HEK293 (cell line): ENCODE measurements around the gene KRIT1.

Experiments
- CTCF ChIA-PET: fragments of 350-600 bp; formaldehyde crosslinking; extraction: SDS; loops from one replicate; lab custom pipeline; 2021; ENCODE audit warnings: antibody characterized with exemption; lab: Yijun Ruan, JAX
- POLR2A ChIA-PET: fragments of 300-600 bp; formaldehyde crosslinking; extraction: SDS; loops from one replicate; lab custom pipeline; 2020; ENCODE audit warnings: antibody characterized with exemption, inconsistent platforms; lab: Yijun Ruan, JAX
- H3K27ac ChIP-seq: fragments of 200-500 bp; sonication (Bioruptor generic); 2 replicates; pipeline ENCODE4 v1.5.1; 2014; ENCODE audit warnings: low read depth, low read length, control low read depth, inconsistent platforms; ENCODE audit errors: extremely low read depth
- H3K36me3 ChIP-seq, 2 experiments: fragments of 200-500 bp in 1 of 2; sonication (Bioruptor generic) in 1 of 2; 1 replicate in 1 of 2; 2 replicates in 1 of 2; pipeline ENCODE4 v1.5.1; 2014 to 2017; ENCODE audit warnings: inconsistent platforms in 2 of 2, low read length in 2 of 2; ENCODE audit not compliant: control insufficient read depth in 2 of 2, insufficient read depth in 1 of 2
- H3K4me1 ChIP-seq: fragments of 200-500 bp; sonication (Bioruptor generic); 2 replicates; pipeline ENCODE4 v1.5.1; 2014; ENCODE audit warnings: mild to moderate bottlenecking, low read length, inconsistent platforms; ENCODE audit not compliant: control insufficient read depth, insufficient read depth
- H3K4me3 ChIP-seq: 2 replicates; pipeline ENCODE4 v1.5.1; 2011; ENCODE audit warnings: low read depth, mild to moderate bottlenecking, control low read depth, low read length, moderate library complexity
- H3K9me3 ChIP-seq: fragments of 200-500 bp; sonication (Bioruptor generic); 2 replicates; pipeline ENCODE4 v1.5.1; 2014; ENCODE audit warnings: low read depth, low read length, inconsistent platforms; ENCODE audit not compliant: control insufficient read depth, insufficient read depth
- KLF7 ChIP-seq: fragments of 450-650 bp; formaldehyde crosslinking; IDR thresholded peaks from 2 replicates; pipeline ENCODE4 v1.5.1; 2016; ENCODE audit warnings: missing biosample characterization, missing genetic modification characterization, borderline replicate concordance
- SETDB1 ChIP-seq: IDR thresholded peaks from one replicate; pipeline ENCODE4 v1.6.1; 2017; ENCODE audit warnings: mild to moderate bottlenecking, low read length, moderate library complexity, mixed read lengths; ENCODE audit not compliant: insufficient read length
- ZBTB10 ChIP-seq: fragments of 450-650 bp; formaldehyde crosslinking; IDR thresholded peaks from 2 replicates; pipeline ENCODE4 v1.5.1; 2016; ENCODE audit warnings: missing biosample characterization, missing genetic modification characterization
- ZBTB26 ChIP-seq: fragments of 450-650 bp; formaldehyde crosslinking; optimal IDR thresholded peaks from 2 replicates; pipeline ENCODE3; 2016; ENCODE audit warnings: missing biosample characterization, mild to moderate bottlenecking, missing genetic modification characterization
- ZBTB6 ChIP-seq: fragments of 450-650 bp; formaldehyde crosslinking; IDR thresholded peaks from 2 replicates; pipeline ENCODE4 v1.5.1; 2017; ENCODE audit warnings: missing biosample characterization, missing genetic modification characterization
- ZEB2 ChIP-seq: fragments of 450-650 bp; formaldehyde crosslinking; IDR thresholded peaks from 2 replicates; pipeline ENCODE4 v1.5.1; 2016; ENCODE audit warnings: missing biosample characterization, missing genetic modification characterization
- ZNF146 ChIP-seq: fragments of 450-650 bp; formaldehyde crosslinking; IDR thresholded peaks from 2 replicates; pipeline ENCODE4 v1.5.1; 2016; ENCODE audit warnings: missing biosample characterization, missing genetic modification characterization
- ZNF341 ChIP-seq: fragments of 450-650 bp; formaldehyde crosslinking; IDR thresholded peaks from 2 replicates; pipeline ENCODE4; 2016; ENCODE audit warnings: low read depth, missing biosample characterization, missing genetic modification characterization
- ZNF423 ChIP-seq: fragments of 450-650 bp; formaldehyde crosslinking; IDR thresholded peaks from 2 replicates; pipeline ENCODE4 v1.5.1; 2016; ENCODE audit warnings: missing biosample characterization, missing genetic modification characterization
- ZNF426 ChIP-seq: fragments of 450-650 bp; formaldehyde crosslinking; IDR thresholded peaks from 2 replicates; pipeline ENCODE4 v1.5.1; 2017; ENCODE audit warnings: missing biosample characterization, missing genetic modification characterization, mild to moderate bottlenecking, inconsistent platforms, moderate library complexity
- ZNF530 ChIP-seq: fragments of 450-650 bp; formaldehyde crosslinking; IDR thresholded peaks from 2 replicates; pipeline ENCODE4 v1.5.1; 2016; ENCODE audit warnings: low read depth, missing biosample characterization, missing genetic modification characterization
- ZNF548 ChIP-seq: fragments of 450-650 bp; formaldehyde crosslinking; IDR thresholded peaks from 2 replicates; pipeline ENCODE4 v1.5.1; 2016; ENCODE audit warnings: missing biosample characterization, missing genetic modification characterization
- ZNF596 ChIP-seq: fragments of 450-650 bp; IDR thresholded peaks from 2 replicates; pipeline ENCODE4 v1.5.0; 2018; ENCODE audit warnings: missing biosample characterization, mild to moderate bottlenecking, missing genetic modification characterization, moderate library complexity
- ZNF654 ChIP-seq: fragments of 450-650 bp; formaldehyde crosslinking; IDR thresholded peaks from 2 replicates; pipeline ENCODE4 v1.5.1; 2016; ENCODE audit warnings: low read depth, missing biosample characterization, missing genetic modification characterization
- ZNF692 ChIP-seq: fragments of 450-650 bp; formaldehyde crosslinking; IDR thresholded peaks from 2 replicates; pipeline ENCODE4 v1.5.1; 2016; ENCODE audit warnings: missing biosample characterization, missing genetic modification characterization
- ZNF76 ChIP-seq: fragments of 450-650 bp; formaldehyde crosslinking; IDR thresholded peaks from 2 replicates; pipeline ENCODE4; 2016; ENCODE audit warnings: low read depth, missing biosample characterization, missing genetic modification characterization, borderline replicate concordance
- TF ChIP-seq, protein P1 (sequence below): fragments of 450-650 bp; formaldehyde crosslinking; IDR thresholded peaks from 2 replicates; pipeline ENCODE4 v1.5.1; 2016; ENCODE audit warnings: missing biosample characterization, missing genetic modification characterization
- TF ChIP-seq, protein P2 (sequence below): fragments of 450-650 bp; formaldehyde crosslinking; IDR thresholded peaks from 2 replicates; pipeline ENCODE4 v1.5.1; 2017; ENCODE audit warnings: missing biosample characterization, missing genetic modification characterization
- TF ChIP-seq, protein P3 (sequence below): fragments of 450-650 bp; formaldehyde crosslinking; IDR thresholded peaks from 2 replicates; pipeline ENCODE4 v1.5.1; 2017; ENCODE audit warnings: missing biosample characterization, missing genetic modification characterization

Gene KRIT1

DNA sequence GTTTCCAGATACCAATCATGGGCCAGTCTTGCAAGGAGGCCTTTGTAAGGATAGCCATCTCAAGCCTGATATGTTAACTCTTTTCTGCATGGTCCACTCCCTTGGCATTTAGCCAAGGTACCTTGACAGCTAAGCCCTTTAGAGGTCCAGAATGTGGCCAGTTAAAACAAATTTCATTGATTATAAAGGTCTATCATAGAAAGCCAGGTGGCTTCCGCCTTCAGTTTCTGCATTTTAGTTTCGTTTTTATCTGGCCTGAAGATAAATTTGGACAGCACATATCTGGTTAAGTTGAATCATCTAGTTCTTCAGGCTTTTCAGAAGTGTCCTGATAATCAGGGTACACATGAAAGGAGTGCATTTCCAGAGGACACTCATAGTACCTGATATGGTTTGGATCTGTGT lies 30.7 kb upstream of the KRIT1 start:
- Histone ChIP-seq H3K36me3 (no peaks in the 10 kb centered on the region), H3K9me3 (no peaks in the 10 kb centered on the region), H3K4me1 (no peaks in the 10 kb centered on the region), H3K27ac (no peak overlapping the region), H3K4me3 (no peak overlapping the region)
- TF ChIP-seq, protein P1, sequence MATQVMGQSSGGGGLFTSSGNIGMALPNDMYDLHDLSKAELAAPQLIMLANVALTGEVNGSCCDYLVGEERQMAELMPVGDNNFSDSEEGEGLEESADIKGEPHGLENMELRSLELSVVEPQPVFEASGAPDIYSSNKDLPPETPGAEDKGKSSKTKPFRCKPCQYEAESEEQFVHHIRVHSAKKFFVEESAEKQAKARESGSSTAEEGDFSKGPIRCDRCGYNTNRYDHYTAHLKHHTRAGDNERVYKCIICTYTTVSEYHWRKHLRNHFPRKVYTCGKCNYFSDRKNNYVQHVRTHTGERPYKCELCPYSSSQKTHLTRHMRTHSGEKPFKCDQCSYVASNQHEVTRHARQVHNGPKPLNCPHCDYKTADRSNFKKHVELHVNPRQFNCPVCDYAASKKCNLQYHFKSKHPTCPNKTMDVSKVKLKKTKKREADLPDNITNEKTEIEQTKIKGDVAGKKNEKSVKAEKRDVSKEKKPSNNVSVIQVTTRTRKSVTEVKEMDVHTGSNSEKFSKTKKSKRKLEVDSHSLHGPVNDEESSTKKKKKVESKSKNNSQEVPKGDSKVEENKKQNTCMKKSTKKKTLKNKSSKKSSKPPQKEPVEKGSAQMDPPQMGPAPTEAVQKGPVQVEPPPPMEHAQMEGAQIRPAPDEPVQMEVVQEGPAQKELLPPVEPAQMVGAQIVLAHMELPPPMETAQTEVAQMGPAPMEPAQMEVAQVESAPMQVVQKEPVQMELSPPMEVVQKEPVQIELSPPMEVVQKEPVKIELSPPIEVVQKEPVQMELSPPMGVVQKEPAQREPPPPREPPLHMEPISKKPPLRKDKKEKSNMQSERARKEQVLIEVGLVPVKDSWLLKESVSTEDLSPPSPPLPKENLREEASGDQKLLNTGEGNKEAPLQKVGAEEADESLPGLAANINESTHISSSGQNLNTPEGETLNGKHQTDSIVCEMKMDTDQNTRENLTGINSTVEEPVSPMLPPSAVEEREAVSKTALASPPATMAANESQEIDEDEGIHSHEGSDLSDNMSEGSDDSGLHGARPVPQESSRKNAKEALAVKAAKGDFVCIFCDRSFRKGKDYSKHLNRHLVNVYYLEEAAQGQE (tag by site-specific recombination): no peak
- no peak for TF ChIP-seq ZNF341 (tag by site-specific recombination)
- TF ChIP-seq ZNF654 (tag by site-specific recombination): no peak
- no peak for TF ChIP-seq ZNF596 (tag by site-specific recombination)
- no peak for TF ChIP-seq ZNF426 (tag by site-specific recombination)
- TF ChIP-seq, protein P2, sequence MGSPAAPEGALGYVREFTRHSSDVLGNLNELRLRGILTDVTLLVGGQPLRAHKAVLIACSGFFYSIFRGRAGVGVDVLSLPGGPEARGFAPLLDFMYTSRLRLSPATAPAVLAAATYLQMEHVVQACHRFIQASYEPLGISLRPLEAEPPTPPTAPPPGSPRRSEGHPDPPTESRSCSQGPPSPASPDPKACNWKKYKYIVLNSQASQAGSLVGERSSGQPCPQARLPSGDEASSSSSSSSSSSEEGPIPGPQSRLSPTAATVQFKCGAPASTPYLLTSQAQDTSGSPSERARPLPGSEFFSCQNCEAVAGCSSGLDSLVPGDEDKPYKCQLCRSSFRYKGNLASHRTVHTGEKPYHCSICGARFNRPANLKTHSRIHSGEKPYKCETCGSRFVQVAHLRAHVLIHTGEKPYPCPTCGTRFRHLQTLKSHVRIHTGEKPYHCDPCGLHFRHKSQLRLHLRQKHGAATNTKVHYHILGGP (tag by site-specific recombination): no peak
- TF ChIP-seq SETDB1: no peak
- no peak for TF ChIP-seq ZNF146 (tag by site-specific recombination)
- no peak for TF ChIP-seq ZNF530 (tag by site-specific recombination)
- TF ChIP-seq, protein P3, sequence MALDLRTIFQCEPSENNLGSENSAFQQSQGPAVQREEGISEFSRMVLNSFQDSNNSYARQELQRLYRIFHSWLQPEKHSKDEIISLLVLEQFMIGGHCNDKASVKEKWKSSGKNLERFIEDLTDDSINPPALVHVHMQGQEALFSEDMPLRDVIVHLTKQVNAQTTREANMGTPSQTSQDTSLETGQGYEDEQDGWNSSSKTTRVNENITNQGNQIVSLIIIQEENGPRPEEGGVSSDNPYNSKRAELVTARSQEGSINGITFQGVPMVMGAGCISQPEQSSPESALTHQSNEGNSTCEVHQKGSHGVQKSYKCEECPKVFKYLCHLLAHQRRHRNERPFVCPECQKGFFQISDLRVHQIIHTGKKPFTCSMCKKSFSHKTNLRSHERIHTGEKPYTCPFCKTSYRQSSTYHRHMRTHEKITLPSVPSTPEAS (tag by site-specific recombination): no peak
- TF ChIP-seq ZBTB26 (tag by site-specific recombination): no peak
- TF ChIP-seq ZBTB6 (tag by site-specific recombination): no peak
- TF ChIP-seq KLF7 (tag by site-specific recombination): no peak
- ChIA-PET POLR2A (no interaction called here), CTCF (no interaction called here)

DNA sequence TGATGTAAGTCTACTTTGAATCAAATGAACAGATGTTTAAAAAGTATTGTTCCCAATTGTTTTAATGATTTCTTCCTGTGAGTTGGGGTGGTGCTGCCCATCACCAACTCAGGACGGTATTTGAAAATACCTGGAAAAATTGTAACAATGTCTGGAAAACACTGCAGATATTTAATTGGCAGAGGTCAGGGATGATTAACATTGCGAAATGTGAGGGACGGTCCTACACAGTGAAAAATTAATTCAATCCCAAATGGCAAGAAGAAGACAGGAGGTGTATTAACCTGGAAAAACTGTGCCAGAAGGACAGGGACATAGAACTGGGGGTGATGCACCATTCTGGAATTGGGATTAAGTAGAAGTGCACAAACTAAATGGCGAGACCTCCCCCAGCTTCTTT lies 29.6 kb upstream of the KRIT1 start:
- CTCF ChIA-PET: no interaction called here
- H3K4me1 ChIP-seq: no peaks in the 10 kb centered on the region
- no peak overlapping the region for H3K4me3 ChIP-seq
- POLR2A ChIA-PET: no interaction called here
- no peaks in the 10 kb centered on the region for H3K36me3 ChIP-seq
- no peak overlapping the region for H3K27ac ChIP-seq
- TF ChIP-seq ZNF548 (tag by site-specific recombination) (no peak), ZNF423 (tag by site-specific recombination) (no peak), ZBTB10 (tag by site-specific recombination) (no peak), ZEB2 (tag by site-specific recombination) (no peak), ZNF692 (tag by site-specific recombination) (no peak), ZNF76 (tag by site-specific recombination) (no peak)
- no peaks in the 10 kb centered on the region for H3K9me3 ChIP-seq
